AG09309 (cell line): ENCODE results near the gene TNFSF15.

ENCODE experiments used
- DNase-seq: peaks from one replicate; pipeline ENCODE4 v3.0.0-alpha.2; 2010; ENCODE audit warnings: low read depth
- H3K4me3 ChIP-seq: 2 replicates; pipeline ENCODE4 v1.5.1; 2011; ENCODE audit warnings: mild to moderate bottlenecking, low read depth, low read length, moderate library complexity; ENCODE audit not compliant: control insufficient read depth
- CTCF ChIP-seq: IDR thresholded peaks from 2 replicates; pipeline ENCODE4 v1.5.1; 2011; ENCODE audit warnings: mild to moderate bottlenecking, low read depth, low read length, inconsistent platforms; ENCODE audit not compliant: insufficient read depth, control insufficient read depth; ENCODE audit errors: missing control alignments

The TNFSF15 gene

GRCh38 chr9:114775981-114776380, 29.9 kb downstream of the TNFSF15 start:
- DNase-seq: no peak
- no peak for TF ChIP-seq CTCF
- no peak overlapping the region for H3K4me3 ChIP-seq

- no peak overlapping the region for H3K4me3 ChIP-seq
- no peak for DNase-seq
- TF ChIP-seq CTCF: no peak
Observed at GRCh38 chr9:114775121-114775520, 30.7 kb downstream of the TNFSF15 start.

GRCh38 chr9:114774524-114774923, 31.3 kb downstream of the TNFSF15 start:
- TF ChIP-seq CTCF: no peak
- H3K4me3 ChIP-seq: no peak overlapping the region
- no peak for DNase-seq

- no peak overlapping the region for H3K4me3 ChIP-seq
- no peak for DNase-seq
- no peak for TF ChIP-seq CTCF
Observed at GRCh38 chr9:114771889-114772288, 34.0 kb downstream of the TNFSF15 start.

- no peak for DNase-seq
- no peak for TF ChIP-seq CTCF
- H3K4me3 ChIP-seq: no peak overlapping the region
Observed at GRCh38 chr9:114770991-114771390, 34.8 kb downstream of the TNFSF15 start.

GRCh38 chr9:114769624-114770023, 36.2 kb downstream of the TNFSF15 start:
- H3K4me3 ChIP-seq: no peak overlapping the region
- peak; percentile 11 for DNase-seq
- TF ChIP-seq CTCF: no peak

- DNase-seq: no peak
- no peak for TF ChIP-seq CTCF
- no peak overlapping the region for H3K4me3 ChIP-seq
Observed at GRCh38 chr9:114763220-114763619, 42.6 kb downstream of the TNFSF15 start.
